SHP77 (cell line): Measurements from ENCODE around the gene PCDHB8.
A peak's percentile ranks its signal among the peaks of the same experiment; 100 is the strongest.
"Not testable (repeated sequence)": the region's sequence is repeated elsewhere in the genome, so short reads cannot be mapped to it uniquely, and the experiment has no call there.

Source experiments
- DNase-seq, 2 experiments: peaks; one replicate each; lab custom pipeline; 2025; lab: John Stamatoyannopoulos, UW

The PCDHB8 gene

GRCh38 chr5:141184117-141184855 is 6.7 kb downstream of the PCDHB8 start:
- DNase-seq = not testable (repeated sequence)

GRCh38 chr5:141186897-141187512 is 9.4 kb downstream of the PCDHB8 start, which contains the start of gene PCDHB9:
Gene PCDHB9, plus strand, starts transcription at chr5:141187161. Its CDS starts 158 bp downstream, at chr5:141187319.
- DNase-seq = no peak

GRCh38 chr5:141188682-141189081 is 11.1 kb downstream of the PCDHB8 start:
- DNase-seq = not testable (repeated sequence)

GRCh38 chr5:141189131-141189530 is 11.5 kb downstream of the PCDHB8 start:
- DNase-seq = not testable (repeated sequence)

- DNase-seq = peak; percentile 25 to 35
Measured at GRCh38 chr5:141192110-141192725, 14.6 kb downstream of the PCDHB8 start, which contains the start of gene PCDHB10. Gene PCDHB10, plus strand, starts transcription at chr5:141192353. Its CDS starts 200 bp downstream, at chr5:141192553.

- DNase-seq = not testable (repeated sequence)
Measured at GRCh38 chr5:141194332-141194731, 16.7 kb downstream of the PCDHB8 start.

GRCh38 chr5:141196363-141196762 is 18.8 kb downstream of the PCDHB8 start:
- DNase-seq = no peak

- DNase-seq = peak; percentile 18 to 47
Measured at GRCh38 chr5:141199359-141200235, 22.0 kb downstream of the PCDHB8 start, which contains the start of gene PCDHB11. Gene PCDHB11, plus strand, starts transcription at chr5:141199627. Its CDS starts 148 bp downstream, at chr5:141199775.

- not testable (repeated sequence) for DNase-seq
Measured at GRCh38 chr5:141201126-141201525, 23.5 kb downstream of the PCDHB8 start.

GRCh38 chr5:141201646-141202045 is 24.1 kb downstream of the PCDHB8 start:
- not testable (repeated sequence) for DNase-seq

- DNase-seq = no peak
Measured at GRCh38 chr5:141208478-141208877, 30.9 kb downstream of the PCDHB8 start, which contains the start of gene PCDHB12. Gene PCDHB12, plus strand, starts transcription at chr5:141208719. Its CDS starts 189 bp downstream, at chr5:141208908.

- not testable (repeated sequence) for DNase-seq
Measured at GRCh38 chr5:141210281-141210680, 32.7 kb downstream of the PCDHB8 start.

- not testable (repeated sequence) for DNase-seq
Measured at GRCh38 chr5:141210849-141211248, 33.3 kb downstream of the PCDHB8 start.

- DNase-seq = peak; percentile 45 to 73
Measured at GRCh38 chr5:141213656-141214339, 36.2 kb downstream of the PCDHB8 start, which contains the start of gene PCDHB13. Gene PCDHB13, plus strand, starts transcription at chr5:141213919. Its CDS starts 205 bp downstream, at chr5:141214124.

GRCh38 chr5:141214583-141214982 is 37.0 kb downstream of the PCDHB8 start:
- DNase-seq = not testable (repeated sequence)

- DNase-seq = not testable (repeated sequence)
Measured at GRCh38 chr5:141215504-141215903, 37.9 kb downstream of the PCDHB8 start.

- not testable (repeated sequence) for DNase-seq
Measured at GRCh38 chr5:141216035-141216434, 38.4 kb downstream of the PCDHB8 start.

GRCh38 chr5:141223112-141223783 is 45.7 kb downstream of the PCDHB8 start, which contains the start of gene PCDHB14:
Gene PCDHB14, plus strand, starts transcription at chr5:141223343. Its CDS starts 163 bp downstream, at chr5:141223506.
- DNase-seq = peak; percentile 76 to 80

- not testable (repeated sequence) for DNase-seq
Measured at GRCh38 chr5:141224844-141225243, 47.3 kb downstream of the PCDHB8 start.

GRCh38 chr5:141225421-141225820 is 47.8 kb downstream of the PCDHB8 start:
- DNase-seq = not testable (repeated sequence)
